WERI-Rb-1 (cell line): Measurements from ENCODE around the gene LRRC37B.
"Not testable (repeated sequence)": the region's sequence is repeated elsewhere in the genome, so short reads cannot be mapped to it uniquely, and the experiment has no call there.

Experiments
- DNase-seq: peaks from one replicate; pipeline ENCODE4 v3.0.0-alpha.2; 2020
- H3K27ac ChIP-seq: fragments of 250-450 bp; sonication (Bioruptor Pico); 2 replicates; pipeline ENCODE4 v1.5.1; 2020; ENCODE audit warnings: mild to moderate bottlenecking, moderate library complexity
- H3K27me3 ChIP-seq: fragments of 250-450 bp; sonication (Bioruptor Pico); 2 replicates; pipeline ENCODE4 v1.5.1; 2021; ENCODE audit warnings: mild to moderate bottlenecking, low read depth, moderate library complexity; ENCODE audit not compliant: insufficient read depth, severe bottlenecking
- H3K36me3 ChIP-seq: fragments of 250-450 bp; sonication (Bioruptor Pico); 2 replicates; pipeline ENCODE4 v1.5.1; 2020; ENCODE audit warnings: mild to moderate bottlenecking, moderate library complexity
- H3K4me3 ChIP-seq: 2 replicates; pipeline ENCODE4 v1.5.1; 2011; ENCODE audit warnings: low read depth, mild to moderate bottlenecking, control low read depth, low read length
- H3K9me3 ChIP-seq: fragments of 250-450 bp; sonication (Bioruptor Pico); 2 replicates; pipeline ENCODE4 v1.5.1; 2021; ENCODE audit warnings: mild to moderate bottlenecking, moderate library complexity; ENCODE audit not compliant: severe bottlenecking

Gene LRRC37B

GRCh38 chr17:32047663-32048062, 40.5 kb downstream of the LRRC37B start:
- not testable (repeated sequence) for H3K27me3 ChIP-seq, H3K27ac ChIP-seq, H3K36me3 ChIP-seq, DNase-seq, H3K4me3 ChIP-seq, H3K9me3 ChIP-seq

GRCh38 chr17:32054985-32055384, 47.8 kb downstream of the LRRC37B start:
- H3K27me3 ChIP-seq, H3K27ac ChIP-seq, H3K9me3 ChIP-seq, DNase-seq, H3K4me3 ChIP-seq, H3K36me3 ChIP-seq: not testable (repeated sequence)

- H3K4me3 ChIP-seq, H3K9me3 ChIP-seq, H3K27ac ChIP-seq, DNase-seq, H3K27me3 ChIP-seq, H3K36me3 ChIP-seq: not testable (repeated sequence)
These were observed 48.2 kb downstream of the LRRC37B start for GRCh38 chr17:32055425-32055824.

GRCh38 chr17:32056500-32056899, 49.3 kb downstream of the LRRC37B start:
- H3K9me3 ChIP-seq, H3K27ac ChIP-seq, H3K27me3 ChIP-seq, H3K4me3 ChIP-seq, H3K36me3 ChIP-seq, DNase-seq: not testable (repeated sequence)

GRCh38 chr17:32057460-32058105, 50.4 kb downstream of the LRRC37B start:
- H3K4me3 ChIP-seq, H3K36me3 ChIP-seq, H3K27me3 ChIP-seq, DNase-seq, H3K9me3 ChIP-seq, H3K27ac ChIP-seq: not testable (repeated sequence)

GRCh38 chr17:32060695-32061094, 53.5 kb downstream of the LRRC37B start:
- H3K27ac ChIP-seq, H3K9me3 ChIP-seq, H3K27me3 ChIP-seq, H3K4me3 ChIP-seq, DNase-seq, H3K36me3 ChIP-seq: not testable (repeated sequence)

- H3K27me3 ChIP-seq, H3K9me3 ChIP-seq, DNase-seq: not testable (repeated sequence)
These were observed 54.7 kb downstream of the LRRC37B start for GRCh38 chr17:32061840-32062239.

GRCh38 chr17:32064091-32064490, 56.9 kb downstream of the LRRC37B start:
- H3K9me3 ChIP-seq, H3K27ac ChIP-seq, H3K36me3 ChIP-seq, DNase-seq, H3K4me3 ChIP-seq, H3K27me3 ChIP-seq: not testable (repeated sequence)

More at GRCh38 chr17:32061840-32062239, 54.7 kb downstream of the LRRC37B start:
- not testable (repeated sequence) for H3K36me3 ChIP-seq, H3K4me3 ChIP-seq, H3K27ac ChIP-seq

GRCh38 chr17:32066123-32066680, 59.0 kb downstream of the LRRC37B start:
- H3K4me3 ChIP-seq, H3K36me3 ChIP-seq, H3K27ac ChIP-seq, H3K9me3 ChIP-seq, DNase-seq, H3K27me3 ChIP-seq: not testable (repeated sequence)

- H3K27ac ChIP-seq, DNase-seq, H3K36me3 ChIP-seq, H3K9me3 ChIP-seq, H3K27me3 ChIP-seq: not testable (repeated sequence)
- peak overlapping the region; percentile 30; the same call in 1 of the 2 replicates for H3K4me3 ChIP-seq
These were observed 59.9 kb downstream of the LRRC37B start for GRCh38 chr17:32066863-32067642.

- H3K27me3 ChIP-seq, H3K9me3 ChIP-seq, H3K27ac ChIP-seq, H3K4me3 ChIP-seq, DNase-seq, H3K36me3 ChIP-seq: not testable (repeated sequence)
These were observed 61.9 kb downstream of the LRRC37B start for GRCh38 chr17:32069067-32069466.

- not testable (repeated sequence) for H3K36me3 ChIP-seq, H3K27ac ChIP-seq, DNase-seq, H3K27me3 ChIP-seq, H3K9me3 ChIP-seq, H3K4me3 ChIP-seq
These were observed 64.8 kb downstream of the LRRC37B start for GRCh38 chr17:32071961-32072360.

- H3K27me3 ChIP-seq, H3K36me3 ChIP-seq, H3K4me3 ChIP-seq, H3K9me3 ChIP-seq, H3K27ac ChIP-seq, DNase-seq: not testable (repeated sequence)
These were observed 65.9 kb downstream of the LRRC37B start for GRCh38 chr17:32073131-32073530.

- not testable (repeated sequence) for H3K9me3 ChIP-seq, H3K27me3 ChIP-seq, H3K27ac ChIP-seq, DNase-seq, H3K4me3 ChIP-seq, H3K36me3 ChIP-seq
These were observed 72.6 kb downstream of the LRRC37B start for GRCh38 chr17:32079753-32080152.

- not testable (repeated sequence) for DNase-seq
- Histone ChIP-seq H3K27ac (peak overlapping the region; percentile 83), H3K4me3 (peak overlapping the region; percentile 50)
These were observed 76.4 kb downstream of the LRRC37B start for GRCh38 chr17:32083550-32083979.

More at GRCh38 chr17:32083550-32083979, 76.4 kb downstream of the LRRC37B start:
- not testable (repeated sequence) for H3K9me3 ChIP-seq, H3K36me3 ChIP-seq, H3K27me3 ChIP-seq
